ENCODE measurements around the gene FTCD.
"Not testable (repeated sequence)": the region's sequence is repeated elsewhere in the genome, so short reads cannot be mapped to it uniquely, and the experiment has no call there.

FTCD gene

GRCh38 chr21:46153247-46154154 is 1.9 kb downstream of the FTCD start:
- peak; percentile 87 for DNase-seq (ENCODE audit: low spot score)

- no peak for DNase-seq (ENCODE audit: low spot score)
Measured at GRCh38 chr21:46152927-46153246, 2.5 kb downstream of the FTCD start.

GRCh38 chr21:46151989-46152926 is 3.1 kb downstream of the FTCD start:
- DNase-seq (ENCODE audit: low spot score), result no peak

- no peak for DNase-seq (ENCODE audit: low spot score)
Measured at GRCh38 chr21:46151261-46151988, 4.0 kb downstream of the FTCD start.

- no peak for DNase-seq (ENCODE audit: low spot score)
Measured at GRCh38 chr21:46150491-46151121, 4.8 kb downstream of the FTCD start.

GRCh38 chr21:46150073-46150472 is 5.3 kb downstream of the FTCD start:
- DNase-seq (ENCODE audit: low spot score), result no peak

- DNase-seq (ENCODE audit: low spot score), result no peak
Measured at GRCh38 chr21:46149205-46149901, 6.0 kb downstream of the FTCD start.

- DNase-seq (ENCODE audit: low spot score), result no peak
Measured at GRCh38 chr21:46148106-46148505, 7.3 kb downstream of the FTCD start.

- peak; percentile 77 for DNase-seq (ENCODE audit: low spot score)
Measured at GRCh38 chr21:46147429-46147828, 8.0 kb downstream of the FTCD start.

- no peak for DNase-seq (ENCODE audit: low spot score)
Measured at GRCh38 chr21:46146856-46147255, 8.5 kb downstream of the FTCD start.

GRCh38 chr21:46145840-46146691 is 9.3 kb downstream of the FTCD start:
- DNase-seq (ENCODE audit: low spot score), result no peak

GRCh38 chr21:46145159-46145839 is 10.1 kb downstream of the FTCD start:
- no peak for DNase-seq (ENCODE audit: low spot score)

- no peak for DNase-seq (ENCODE audit: low spot score)
Measured at GRCh38 chr21:46144464-46145070, 10.8 kb downstream of the FTCD start.

- DNase-seq (ENCODE audit: low spot score), result no peak
Measured at GRCh38 chr21:46142582-46143473, 12.6 kb downstream of the FTCD start.

GRCh38 chr21:46141767-46142581 is 13.4 kb downstream of the FTCD start:
- no peak for DNase-seq (ENCODE audit: low spot score)

GRCh38 chr21:46140352-46141003 is 14.9 kb downstream of the FTCD start:
- not testable (repeated sequence) for DNase-seq (ENCODE audit: low spot score)

- DNase-seq (ENCODE audit: low spot score), result no peak
Measured at GRCh38 chr21:46139686-46140085, 15.7 kb downstream of the FTCD start.
